ENCODE data around the gene DDIT4.
A peak's percentile ranks its signal among the peaks of the same experiment; 100 is the strongest.

DDIT4 gene

GRCh38 chr10:72270607-72271281, 3.0 kb upstream of the DDIT4 start:
- ATAC-seq, result no peak
- TF ChIP-seq ESRRG (CRISPR knock-in tag; IDR thresholded peaks at IDR 0.05), result no peak
- no peak for TF ChIP-seq ISL1 (CRISPR knock-in tag; IDR thresholded peaks at IDR 0.05)
- TF ChIP-seq, protein P1, sequence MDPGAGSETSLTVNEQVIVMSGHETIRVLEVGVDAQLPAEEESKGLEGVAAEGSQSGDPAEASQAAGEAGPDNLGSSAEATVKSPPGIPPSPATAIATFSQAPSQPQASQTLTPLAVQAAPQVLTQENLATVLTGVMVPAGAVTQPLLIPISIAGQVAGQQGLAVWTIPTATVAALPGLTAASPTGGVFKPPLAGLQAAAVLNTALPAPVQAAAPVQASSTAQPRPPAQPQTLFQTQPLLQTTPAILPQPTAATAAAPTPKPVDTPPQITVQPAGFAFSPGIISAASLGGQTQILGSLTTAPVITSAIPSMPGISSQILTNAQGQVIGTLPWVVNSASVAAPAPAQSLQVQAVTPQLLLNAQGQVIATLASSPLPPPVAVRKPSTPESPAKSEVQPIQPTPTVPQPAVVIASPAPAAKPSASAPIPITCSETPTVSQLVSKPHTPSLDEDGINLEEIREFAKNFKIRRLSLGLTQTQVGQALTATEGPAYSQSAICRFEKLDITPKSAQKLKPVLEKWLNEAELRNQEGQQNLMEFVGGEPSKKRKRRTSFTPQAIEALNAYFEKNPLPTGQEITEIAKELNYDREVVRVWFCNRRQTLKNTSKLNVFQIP (CRISPR knock-in tag; IDR thresholded peaks at IDR 0.05; ENCODE audit: borderline replicate concordance, low read depth), result no peak
- no peak for TF ChIP-seq ZNF8 (CRISPR knock-in tag; IDR thresholded peaks at IDR 0.05)

DNA sequence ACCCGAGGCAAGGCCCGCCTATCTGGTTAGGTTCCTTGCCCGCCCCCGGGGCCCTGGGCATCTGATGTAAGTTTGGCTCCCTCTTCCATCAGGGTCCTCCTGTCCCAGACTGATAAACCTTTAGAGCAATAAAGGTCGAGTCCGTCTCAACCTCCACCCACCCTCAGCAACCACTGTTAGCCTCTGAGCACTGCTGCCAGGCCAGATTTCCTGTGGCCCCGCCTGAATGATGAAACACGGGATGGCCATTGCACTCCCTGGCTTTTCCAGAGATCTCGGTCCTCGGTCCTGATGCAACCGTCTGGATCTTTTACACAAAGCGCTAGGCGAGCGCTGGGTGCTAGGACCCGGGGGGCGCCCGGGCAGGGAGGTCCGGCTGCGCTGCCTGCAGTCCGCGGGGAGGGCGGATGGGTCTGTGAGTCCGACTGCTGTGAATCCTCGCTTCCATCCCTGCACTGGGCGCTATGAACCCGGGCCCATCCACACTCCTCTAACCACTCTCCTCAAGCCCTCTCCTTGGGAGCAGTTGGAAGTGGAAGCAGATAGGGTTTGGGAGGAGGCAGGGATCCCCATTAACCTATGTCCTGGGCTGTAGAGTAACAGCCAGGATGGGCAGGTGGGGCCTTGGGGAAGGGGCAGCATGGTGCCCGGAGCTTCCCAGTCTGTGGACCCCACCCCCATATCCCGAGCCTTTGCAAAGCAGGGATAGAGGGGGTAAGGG, 875 bp upstream of the DDIT4 start:
- peak; percentile 77 for ATAC-seq
- TF ChIP-seq TCF4 (CRISPR knock-in tag; IDR thresholded peaks at IDR 0.05; ENCODE audit: borderline replicate concordance), result 0 out of 2 replicates have a peak, but pooled peaks have one; percentile 15
- 0 out of 2 replicates have a peak, but pooled peaks have one; percentile 10 for TF ChIP-seq ISL1 (CRISPR knock-in tag; IDR thresholded peaks at IDR 0.05)
- peak; percentile 81; the same call in 1 of the 2 replicates for TF ChIP-seq TSHZ2 (CRISPR knock-in tag; IDR thresholded peaks at IDR 0.05)
- TF ChIP-seq ESRRG (CRISPR knock-in tag; IDR thresholded peaks at IDR 0.05), result no peak

DNA sequence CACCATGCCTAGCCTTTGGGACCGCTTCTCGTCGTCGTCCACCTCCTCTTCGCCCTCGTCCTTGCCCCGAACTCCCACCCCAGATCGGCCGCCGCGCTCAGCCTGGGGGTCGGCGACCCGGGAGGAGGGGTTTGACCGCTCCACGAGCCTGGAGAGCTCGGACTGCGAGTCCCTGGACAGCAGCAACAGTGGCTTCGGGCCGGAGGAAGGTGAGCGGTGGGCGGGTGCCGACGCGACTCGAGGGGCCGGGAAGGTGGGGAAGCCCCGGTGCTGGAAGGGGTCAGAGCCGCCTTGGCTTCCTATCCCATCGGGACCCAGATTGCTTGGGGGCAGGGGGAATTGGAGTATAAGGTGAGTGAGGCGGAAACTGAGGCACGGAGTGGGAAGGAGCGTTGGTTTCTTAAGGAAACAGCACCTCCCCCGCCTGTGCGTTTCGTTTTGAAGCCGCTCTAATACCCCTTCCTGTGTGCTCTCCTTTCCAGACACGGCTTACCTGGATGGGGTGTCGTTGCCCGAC, 547 bp downstream of the DDIT4 start:
- TF ChIP-seq TOX (CRISPR knock-in tag; IDR thresholded peaks at IDR 0.05; ENCODE audit: borderline replicate concordance) (no peak), RARB (CRISPR knock-in tag; IDR thresholded peaks at IDR 0.05) (no peak), GLIS3 (CRISPR knock-in tag; IDR thresholded peaks at IDR 0.05) (no peak), CSRNP3 (CRISPR knock-in tag; IDR thresholded peaks at IDR 0.05) (no peak), PPARA (CRISPR knock-in tag; IDR thresholded peaks at IDR 0.05; ENCODE audit: borderline replicate concordance) (no peak), ZC3H10 (CRISPR knock-in tag; IDR thresholded peaks at IDR 0.05) (no peak), CSDC2 (CRISPR knock-in tag; IDR thresholded peaks at IDR 0.05) (no peak), ZNF8 (CRISPR knock-in tag; IDR thresholded peaks at IDR 0.05) (no peak)
- ATAC-seq, result peak; percentile 11

GRCh38 chr10:72274730-72275350, 1.1 kb downstream of the DDIT4 start:
- ATAC-seq, result peak; percentile 32
- no peak for TF ChIP-seq OSR1 (CRISPR knock-in tag; IDR thresholded peaks at IDR 0.05)
- no peak for TF ChIP-seq ZNF8 (CRISPR knock-in tag; IDR thresholded peaks at IDR 0.05)
- TF ChIP-seq TSHZ2 (CRISPR knock-in tag; IDR thresholded peaks at IDR 0.05), result no peak
- TF ChIP-seq BACH2 (CRISPR knock-in tag; IDR thresholded peaks at IDR 0.05; ENCODE audit: borderline replicate concordance), result no peak
- no peak for TF ChIP-seq RARB (CRISPR knock-in tag; IDR thresholded peaks at IDR 0.05)

All from SK-N-SH treated with all-trans-retinoic acid at 6 μM for 48 hours (cell line).